Liver (tissue), 3 donors: ENCODE data around the gene LRRC25.

ENCODE experiments used
- EGR1 ChIP-seq, 2 donors: IDR thresholded peaks; 2 replicates each; pipeline ENCODE4 v1.6.1; 2016 to 2018; ENCODE audit warnings: antibody characterized with exemption in 2 of 2, low read depth in 2 of 2
- GABPA ChIP-seq, 2 donors: IDR thresholded peaks in 1 of 2; conservative IDR thresholded peaks in 1 of 2; 2 replicates each; pipeline ENCODE4 v1.6.1; 2016; ENCODE audit warnings: antibody characterized with exemption in 2 of 2, mild to moderate bottlenecking in 1 of 2, moderate library complexity in 1 of 2
- HNF4A ChIP-seq, 2 donors: conservative IDR thresholded peaks; 2 replicates each; pipeline ENCODE4 v1.6.1; 2016; ENCODE audit warnings: antibody characterized with exemption in 2 of 2, mild to moderate bottlenecking in 2 of 2
- HNF4G ChIP-seq: IDR thresholded peaks from 2 replicates; pipeline ENCODE4 v1.6.1; 2016; ENCODE audit warnings: antibody characterized with exemption
- RAD21 ChIP-seq, 2 donors: IDR thresholded peaks; 2 replicates each; pipeline ENCODE4 v1.6.1; 2016; ENCODE audit warnings: antibody characterized with exemption in 2 of 2, mild to moderate bottlenecking in 2 of 2
- REST ChIP-seq: IDR thresholded peaks from 2 replicates; pipeline ENCODE4 v1.6.1; 2016; ENCODE audit warnings: antibody characterized with exemption, mild to moderate bottlenecking
- TAF1 ChIP-seq: conservative IDR thresholded peaks from 2 replicates; pipeline ENCODE4 v1.6.1; 2016; ENCODE audit warnings: antibody characterized with exemption, mild to moderate bottlenecking
- TF ChIP-seq, protein P1 (sequence below): IDR thresholded peaks from 2 replicates; pipeline ENCODE4 v1.6.1; 2016; ENCODE audit warnings: antibody characterized with exemption
- TF ChIP-seq, protein P2 (sequence below): IDR thresholded peaks from 2 replicates; pipeline ENCODE4 v1.6.1; 2016; ENCODE audit warnings: antibody characterized with exemption
- TF ChIP-seq, protein P3 (sequence below): IDR thresholded peaks from 2 replicates; pipeline ENCODE4 v1.6.1; 2016; ENCODE audit warnings: antibody characterized with exemption
- TF ChIP-seq, protein P4 (sequence below): fragments of 150-350 bp; IDR thresholded peaks from 2 replicates; pipeline ENCODE4 v1.5.1; 2017; ENCODE audit warnings: improper control_type of control experiment, low read depth, low read length; ENCODE audit not compliant: missing input control
- donor health status: healthy.
- donor health status: healthy.

GRCh38 chr19:18436671-18437490 is 39.5 kb upstream of the LRRC25 start:
- TF ChIP-seq HNF4A (conservative IDR thresholded peaks at IDR 0.05) (no peak), GABPA (IDR thresholded peaks at IDR 0.05 in 1 of 2, conservative IDR thresholded peaks at IDR 0.05 in 1 of 2) (no peak), EGR1 (IDR thresholded peaks at IDR 0.05; ENCODE audit: low read depth in 2 of 2) (no peak), REST (no peak), RAD21 (IDR thresholded peaks at IDR 0.05) (no peak), HNF4G (no peak), TAF1 (no peak)
- TF ChIP-seq, protein P1, sequence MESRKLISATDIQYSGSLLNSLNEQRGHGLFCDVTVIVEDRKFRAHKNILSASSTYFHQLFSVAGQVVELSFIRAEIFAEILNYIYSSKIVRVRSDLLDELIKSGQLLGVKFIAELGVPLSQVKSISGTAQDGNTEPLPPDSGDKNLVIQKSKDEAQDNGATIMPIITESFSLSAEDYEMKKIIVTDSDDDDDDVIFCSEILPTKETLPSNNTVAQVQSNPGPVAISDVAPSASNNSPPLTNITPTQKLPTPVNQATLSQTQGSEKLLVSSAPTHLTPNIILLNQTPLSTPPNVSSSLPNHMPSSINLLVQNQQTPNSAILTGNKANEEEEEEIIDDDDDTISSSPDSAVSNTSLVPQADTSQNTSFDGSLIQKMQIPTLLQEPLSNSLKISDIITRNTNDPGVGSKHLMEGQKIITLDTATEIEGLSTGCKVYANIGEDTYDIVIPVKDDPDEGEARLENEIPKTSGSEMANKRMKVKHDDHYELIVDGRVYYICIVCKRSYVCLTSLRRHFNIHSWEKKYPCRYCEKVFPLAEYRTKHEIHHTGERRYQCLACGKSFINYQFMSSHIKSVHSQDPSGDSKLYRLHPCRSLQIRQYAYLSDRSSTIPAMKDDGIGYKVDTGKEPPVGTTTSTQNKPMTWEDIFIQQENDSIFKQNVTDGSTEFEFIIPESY, result no peak
- TF ChIP-seq, protein P2, sequence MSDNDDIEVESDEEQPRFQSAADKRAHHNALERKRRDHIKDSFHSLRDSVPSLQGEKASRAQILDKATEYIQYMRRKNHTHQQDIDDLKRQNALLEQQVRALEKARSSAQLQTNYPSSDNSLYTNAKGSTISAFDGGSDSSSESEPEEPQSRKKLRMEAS, result no peak
- TF ChIP-seq, protein P3, sequence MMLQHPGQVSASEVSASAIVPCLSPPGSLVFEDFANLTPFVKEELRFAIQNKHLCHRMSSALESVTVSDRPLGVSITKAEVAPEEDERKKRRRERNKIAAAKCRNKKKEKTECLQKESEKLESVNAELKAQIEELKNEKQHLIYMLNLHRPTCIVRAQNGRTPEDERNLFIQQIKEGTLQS, result no peak
- TF ChIP-seq, protein P4, sequence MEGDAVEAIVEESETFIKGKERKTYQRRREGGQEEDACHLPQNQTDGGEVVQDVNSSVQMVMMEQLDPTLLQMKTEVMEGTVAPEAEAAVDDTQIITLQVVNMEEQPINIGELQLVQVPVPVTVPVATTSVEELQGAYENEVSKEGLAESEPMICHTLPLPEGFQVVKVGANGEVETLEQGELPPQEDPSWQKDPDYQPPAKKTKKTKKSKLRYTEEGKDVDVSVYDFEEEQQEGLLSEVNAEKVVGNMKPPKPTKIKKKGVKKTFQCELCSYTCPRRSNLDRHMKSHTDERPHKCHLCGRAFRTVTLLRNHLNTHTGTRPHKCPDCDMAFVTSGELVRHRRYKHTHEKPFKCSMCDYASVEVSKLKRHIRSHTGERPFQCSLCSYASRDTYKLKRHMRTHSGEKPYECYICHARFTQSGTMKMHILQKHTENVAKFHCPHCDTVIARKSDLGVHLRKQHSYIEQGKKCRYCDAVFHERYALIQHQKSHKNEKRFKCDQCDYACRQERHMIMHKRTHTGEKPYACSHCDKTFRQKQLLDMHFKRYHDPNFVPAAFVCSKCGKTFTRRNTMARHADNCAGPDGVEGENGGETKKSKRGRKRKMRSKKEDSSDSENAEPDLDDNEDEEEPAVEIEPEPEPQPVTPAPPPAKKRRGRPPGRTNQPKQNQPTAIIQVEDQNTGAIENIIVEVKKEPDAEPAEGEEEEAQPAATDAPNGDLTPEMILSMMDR, result no peak
